Esophagus squamous epithelium (tissue), 5 donors: ENCODE measurements around the gene ASTN2. TPM values are rescaled to one million over a fixed set of nuclear protein-coding genes. Genes with fewer than 3 reads are reported as not detected.

Source experiments
- DNase-seq: peaks from one replicate; lab custom pipeline; 2025; lab: John Stamatoyannopoulos, UW
- H3K27ac ChIP-seq, 4 donors: fragments of 200-600 bp; sonication (generic); one replicate each; pipeline ENCODE4 v1.5.1; 2016 to 2019; ENCODE audit warnings: mild to moderate bottlenecking in 1 of 4
- H3K27me3 ChIP-seq, 4 donors: fragments of 200-600 bp; sonication (generic); 1 replicate in 3 of 4; 2 replicates in 1 of 4; pipeline versions ENCODE4 v1.5.1 to v1.6.0; 2017 to 2021; ENCODE audit warnings: antibody characterized with exemption in 1 of 4
- H3K36me3 ChIP-seq, 3 donors: fragments of 200-600 bp; sonication (generic); one replicate each; pipeline ENCODE4 v1.5.1; 2016 to 2019
- H3K4me1 ChIP-seq, 3 donors: fragments of 200-600 bp; sonication (generic); one replicate each; pipeline ENCODE4 v1.5.1; 2017 to 2019
- H3K4me3 ChIP-seq, 4 donors: fragments of 200-600 bp; sonication (generic); 1 replicate in 3 of 4; 2 replicates in 1 of 4; pipeline ENCODE4 v1.5.1; 2016 to 2019; ENCODE audit warnings: mild to moderate bottlenecking in 2 of 4, moderate library complexity in 1 of 4
- H3K9me3 ChIP-seq, 3 donors: fragments of 200-600 bp; sonication (generic); one replicate each; pipeline ENCODE4 v1.5.1; 2016 to 2019
- POLR2A ChIP-seq, 4 donors: fragments of 450-650 bp; IDR thresholded peaks; one replicate each; pipeline ENCODE4 v1.6.1; 2017; ENCODE audit warnings: antibody characterized with exemption in 4 of 4, mild to moderate bottlenecking in 4 of 4, moderate library complexity in 3 of 4
- WGBS, 2 donors: methylation state at CpG; one replicate each; pipeline ENCODE4 v1.1.5; 2018; 5-methylcytosine and 5-hydroxymethylcytosine counted together
- intact Hi-C: fragments of 100-400 bp; cut with DNase I; formaldehyde crosslinking; loops from one replicate; pipeline ENCODE4 v1.15.0; 2022
- total RNA-seq, 4 donors: library from RNA; depleted of rRNA; stranded (reverse); fragments of >200 nt; gene quantifications; one replicate each; pipeline ENCODE4 v1.1.0, GENCODE V29; 2016
- TF ChIP-seq, protein P1 (sequence below), 6 experiments: fragments of 450-650 bp in 4 of 6; fragments of 200-600 bp in 2 of 6; sonication (generic) in 2 of 6; IDR thresholded peaks; one replicate each; pipeline ENCODE4 v1.5.1; 2016 to 2019; ENCODE audit warnings: antibody characterized with exemption in 6 of 6, mild to moderate bottlenecking in 4 of 6, moderate library complexity in 4 of 6
- donor health status: DM: yes; HTN: yes; CAD: no.

The ASTN2 gene
- total RNA-seq, 4 donors from 2014 or later, result 0.13 to 1.9 (median 0.27) TPM; not detected in 1

DNA sequence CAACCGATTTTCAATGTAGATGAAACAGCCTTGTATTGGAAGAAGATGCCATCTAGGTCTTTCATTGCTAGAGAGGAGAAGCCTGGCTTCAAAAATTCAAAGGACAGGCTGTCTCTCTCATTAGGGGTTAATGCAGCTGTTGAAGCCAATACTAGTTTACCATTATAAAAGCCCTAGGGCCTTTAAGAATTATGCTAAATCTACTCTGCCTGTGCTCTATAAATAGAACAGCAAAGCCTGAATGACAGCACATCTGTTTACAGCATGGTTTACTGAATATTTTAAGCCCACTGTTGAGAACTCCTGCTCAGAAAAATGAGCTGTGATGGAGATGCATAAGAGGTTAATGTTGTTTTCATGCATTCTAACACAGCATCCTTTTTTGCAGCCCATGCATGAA is 539.3 kb downstream of the ASTN2 start:
- Histone ChIP-seq H3K27ac (no peak overlapping the region), H3K4me3 (no peak overlapping the region), H3K36me3 (no peaks in the 10 kb centered on the region), H3K9me3 (peaks cover 0 to 30% (median 21%) of the 10 kb centered on the region in 3 donors), H3K27me3 (no peaks in the 10 kb centered on the region), H3K4me1 (no peaks in the 10 kb centered on the region)
- WGBS, 2 donors, result 65 to 73% methylated on average over 1 of the region's 1 CpG
- no peak for DNase-seq
- TF ChIP-seq, protein P1, sequence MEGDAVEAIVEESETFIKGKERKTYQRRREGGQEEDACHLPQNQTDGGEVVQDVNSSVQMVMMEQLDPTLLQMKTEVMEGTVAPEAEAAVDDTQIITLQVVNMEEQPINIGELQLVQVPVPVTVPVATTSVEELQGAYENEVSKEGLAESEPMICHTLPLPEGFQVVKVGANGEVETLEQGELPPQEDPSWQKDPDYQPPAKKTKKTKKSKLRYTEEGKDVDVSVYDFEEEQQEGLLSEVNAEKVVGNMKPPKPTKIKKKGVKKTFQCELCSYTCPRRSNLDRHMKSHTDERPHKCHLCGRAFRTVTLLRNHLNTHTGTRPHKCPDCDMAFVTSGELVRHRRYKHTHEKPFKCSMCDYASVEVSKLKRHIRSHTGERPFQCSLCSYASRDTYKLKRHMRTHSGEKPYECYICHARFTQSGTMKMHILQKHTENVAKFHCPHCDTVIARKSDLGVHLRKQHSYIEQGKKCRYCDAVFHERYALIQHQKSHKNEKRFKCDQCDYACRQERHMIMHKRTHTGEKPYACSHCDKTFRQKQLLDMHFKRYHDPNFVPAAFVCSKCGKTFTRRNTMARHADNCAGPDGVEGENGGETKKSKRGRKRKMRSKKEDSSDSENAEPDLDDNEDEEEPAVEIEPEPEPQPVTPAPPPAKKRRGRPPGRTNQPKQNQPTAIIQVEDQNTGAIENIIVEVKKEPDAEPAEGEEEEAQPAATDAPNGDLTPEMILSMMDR (IDR thresholded peaks at IDR 0.05), result no peak
- no peak for TF ChIP-seq POLR2A (IDR thresholded peaks at IDR 0.05)
- intact Hi-C loops, result no loop called here

DNA sequence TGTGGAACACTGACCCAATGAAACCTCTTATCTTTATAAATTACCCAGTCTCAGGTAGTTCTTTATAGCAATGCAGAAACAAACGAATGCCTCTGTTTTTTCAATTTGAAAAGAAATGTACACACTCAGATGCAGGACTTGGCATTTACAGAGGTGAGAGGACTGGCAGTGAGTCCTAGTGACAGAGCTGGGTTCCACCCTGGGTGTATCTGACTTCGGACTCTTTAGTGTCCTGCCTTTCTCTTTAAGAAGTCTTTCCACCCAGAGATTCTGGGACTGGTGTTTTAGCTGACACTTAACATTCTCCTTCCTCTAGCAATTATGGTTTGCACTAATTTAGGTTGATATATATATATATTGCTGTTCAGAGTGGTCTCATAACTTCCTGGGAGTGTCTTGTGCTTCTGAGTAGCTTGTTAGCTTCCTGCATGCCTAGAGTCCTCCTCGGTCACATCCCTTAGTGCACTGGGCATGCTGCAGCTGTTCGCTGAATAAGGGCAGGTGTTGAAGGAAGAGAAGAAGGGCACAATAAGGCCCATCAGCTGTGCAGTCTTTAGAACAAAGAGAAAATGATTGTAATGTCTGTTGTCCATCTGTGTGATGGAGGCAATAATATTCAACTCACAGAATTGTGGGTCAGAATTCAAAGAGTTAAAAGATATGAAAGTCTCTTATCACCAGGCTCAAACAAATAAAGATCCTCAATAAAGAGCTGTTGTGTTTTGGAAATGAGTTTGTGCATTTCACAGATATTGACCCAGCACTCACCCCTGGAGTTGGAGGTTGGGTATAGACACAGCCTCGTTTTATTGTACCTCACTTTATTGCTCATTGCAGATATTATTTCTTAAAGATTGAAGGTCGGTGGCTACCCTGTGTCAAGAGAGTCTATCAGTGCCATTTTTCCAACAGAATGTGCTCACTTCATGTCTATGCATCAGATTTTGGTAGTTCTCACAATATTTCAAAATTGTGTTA is 540.6 kb downstream of the ASTN2 start:
- intact Hi-C loops, result no loop called here
- Histone ChIP-seq H3K9me3 (peaks cover 0 to 30% (median 21%) of the 10 kb centered on the region in 3 donors), H3K4me1 (no peaks in the 10 kb centered on the region), H3K27ac (no peak overlapping the region), H3K27me3 (no peaks in the 10 kb centered on the region), H3K4me3 (no peak overlapping the region), H3K36me3 (no peaks in the 10 kb centered on the region)
- 59 to 68% methylated on average over 5 to 6 of the region's 6 CpGs for WGBS, 2 donors
- TF ChIP-seq POLR2A (IDR thresholded peaks at IDR 0.05), result no peak
- TF ChIP-seq, protein P1 (IDR thresholded peaks at IDR 0.05), result no peak
- no peak for DNase-seq

DNA sequence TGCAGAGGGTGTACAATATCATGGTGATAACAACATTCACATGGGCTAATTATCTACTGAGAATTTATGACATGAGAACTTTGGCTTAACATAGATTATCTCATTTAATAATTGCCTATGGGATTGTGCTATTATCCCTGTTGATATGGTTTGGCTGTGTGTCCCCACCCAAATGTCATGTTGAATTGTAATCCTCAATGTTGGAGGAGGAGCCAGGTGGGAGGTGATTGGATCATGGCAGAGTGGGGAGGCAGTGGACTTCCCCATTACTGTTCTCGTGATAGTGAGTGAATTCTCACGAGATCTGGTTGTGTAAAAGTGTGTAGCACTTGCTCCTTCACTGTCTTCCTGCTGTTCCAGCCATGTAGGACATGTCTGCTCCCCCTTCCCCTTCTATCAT is 541.4 kb downstream of the ASTN2 start:
- Histone ChIP-seq H3K9me3 (peaks cover 0 to 27% (median 21%) of the 10 kb centered on the region in 3 donors), H3K36me3 (no peaks in the 10 kb centered on the region), H3K4me3 (no peak overlapping the region), H3K27me3 (no peaks in the 10 kb centered on the region), H3K27ac (no peak overlapping the region), H3K4me1 (no peaks in the 10 kb centered on the region)
- intact Hi-C loops, result no loop called here
- DNase-seq, result no peak
- no peak for TF ChIP-seq POLR2A (IDR thresholded peaks at IDR 0.05)
- TF ChIP-seq, protein P1 (IDR thresholded peaks at IDR 0.05), result no peak
- 79 to 86% methylated on average over 2 of the region's 2 CpGs for WGBS, 2 donors

DNA sequence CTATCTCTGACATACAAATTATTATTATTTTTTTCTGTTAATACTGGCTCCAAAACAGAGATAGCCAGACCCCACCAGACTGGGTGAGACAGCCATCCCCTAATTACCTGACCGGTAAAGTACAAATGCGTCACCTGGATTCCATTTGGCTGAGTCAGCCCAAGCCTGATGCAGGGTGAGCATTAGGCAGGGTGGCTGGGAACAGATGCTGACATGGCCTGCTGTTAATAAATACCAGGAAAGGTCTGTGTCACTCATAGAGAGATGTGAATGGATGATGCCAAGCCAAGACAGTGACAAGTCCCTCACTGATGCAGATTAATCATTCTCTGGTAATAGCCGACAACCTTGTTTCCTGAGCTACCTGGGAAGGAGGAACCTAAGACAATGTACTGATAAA is 544.3 kb downstream of the ASTN2 start:
- WGBS, 2 donors, result 37 to 54% methylated on average over 3 of the region's 3 CpGs
- TF ChIP-seq, protein P1 (IDR thresholded peaks at IDR 0.05), result no peak
- no peak for TF ChIP-seq POLR2A (IDR thresholded peaks at IDR 0.05)
- Histone ChIP-seq H3K4me3 (no peak overlapping the region), H3K4me1 (peaks cover 0 to 3% (median 0%) of the 10 kb centered on the region in 3 donors), H3K9me3 (no peaks in the 10 kb centered on the region), H3K36me3 (no peaks in the 10 kb centered on the region), H3K27ac (no peak overlapping the region), H3K27me3 (no peaks in the 10 kb centered on the region)
- intact Hi-C loops, result no loop called here
- no peak for DNase-seq

DNA sequence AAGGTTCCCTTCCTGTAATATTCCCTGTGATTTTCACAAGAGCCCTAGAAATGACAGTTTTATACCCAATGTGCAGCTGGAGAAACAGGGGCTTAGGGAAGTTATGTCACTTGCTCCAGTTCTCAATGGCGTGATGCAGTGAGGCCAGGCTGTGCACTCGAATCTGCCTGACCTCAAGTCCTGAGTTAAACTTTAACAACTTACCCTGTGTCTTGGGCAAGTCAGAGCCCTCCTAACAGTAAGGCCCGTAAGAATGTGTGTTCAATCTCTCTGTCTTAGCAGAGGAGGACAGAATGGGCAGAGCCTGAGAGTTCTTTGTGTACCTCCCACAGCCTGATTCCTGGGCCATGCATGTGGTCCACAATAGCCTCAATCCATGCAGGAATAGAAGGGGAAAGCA is 546.7 kb downstream of the ASTN2 start:
- Histone ChIP-seq H3K4me1 (peaks cover 0 to 3% (median 0%) of the 10 kb centered on the region in 3 donors), H3K36me3 (no peaks in the 10 kb centered on the region), H3K4me3 (no peak overlapping the region), H3K9me3 (no peaks in the 10 kb centered on the region), H3K27ac (no peak overlapping the region), H3K27me3 (no peaks in the 10 kb centered on the region)
- no peak for DNase-seq
- TF ChIP-seq POLR2A (IDR thresholded peaks at IDR 0.05), result no peak
- TF ChIP-seq, protein P1 (IDR thresholded peaks at IDR 0.05), result no peak
- intact Hi-C loops, result no loop called here
- 78 to 85% methylated on average over 2 to 3 of the region's 3 CpGs for WGBS, 2 donors
